ENCODE results near the gene TCIRG1.

The TCIRG1 gene

DNA sequence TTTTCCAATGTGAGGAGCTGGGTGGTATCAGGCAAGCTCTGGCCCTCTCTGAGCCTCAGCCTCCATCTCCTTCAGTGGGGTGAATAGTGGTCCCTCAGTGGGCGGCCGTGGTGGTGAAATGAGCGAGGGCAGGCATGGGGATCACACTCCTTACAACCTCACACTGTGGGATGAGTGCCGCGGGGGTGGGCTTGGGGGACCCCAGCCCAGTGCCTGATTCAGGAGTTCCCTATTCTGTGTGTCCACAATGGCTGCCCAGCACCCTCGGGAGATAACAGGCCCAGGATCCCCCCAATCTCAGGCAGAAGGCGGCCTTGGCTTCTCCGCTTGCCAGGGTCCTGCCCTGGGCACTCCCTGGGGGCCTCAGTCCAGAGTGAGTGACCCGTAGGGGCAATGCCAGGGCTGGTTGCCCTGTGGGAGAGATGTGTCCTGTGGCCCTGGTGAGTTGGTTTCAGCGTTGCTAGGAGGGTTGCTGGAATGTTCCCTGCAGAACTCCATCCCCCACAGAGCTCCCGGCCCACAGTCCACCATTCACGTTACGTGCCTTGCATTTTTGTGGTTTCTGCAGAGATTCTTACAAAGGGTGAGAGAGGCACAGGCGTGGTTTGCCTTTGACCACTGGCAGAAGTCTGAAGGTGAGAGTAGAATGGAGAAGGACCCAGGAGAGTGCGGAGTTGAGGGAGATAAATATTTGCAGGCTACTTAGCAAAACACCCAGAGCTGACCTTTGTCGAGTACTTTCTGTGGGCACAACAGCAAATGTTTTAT is 25.8 kb upstream of the TCIRG1 start:
- H3K4me1 ChIP-seq (ENCODE audit: control insufficient read depth, insufficient read depth, low read depth, low read length): peaks cover 72% of the 10 kb centered on the region
- H2BK15ac ChIP-seq (ENCODE audit: low read depth, poor library complexity, severe bottlenecking): peak overlapping the region; percentile 98
- peaks cover 5% of the 10 kb centered on the region in 2 experiments for H3K36me3 ChIP-seq (ENCODE audit: control insufficient read depth in 1 of 2, insufficient read depth in 2 of 2, low read depth in 1 of 2, low read length in 2 of 2)
- H2BK120ac ChIP-seq (ENCODE audit: low read depth, low read length): peak overlapping the region; percentile 99
- H4K8ac ChIP-seq (ENCODE audit: low read length): peak overlapping the region; percentile 97
- no peaks in the 10 kb centered on the region for H3K27me3 ChIP-seq (ENCODE audit: control insufficient read depth in 1 of 2, insufficient read depth in 1 of 2, low read length in 2 of 2)
- peak overlapping the region; percentile 33 for H3K9ac ChIP-seq (ENCODE audit: low read length)
- no peaks in the 10 kb centered on the region for H3K9me3 ChIP-seq (ENCODE audit: control insufficient read depth, low read length)
- DNase-seq: peak; percentile 93
- H3K4me3 ChIP-seq (ENCODE audit: insufficient read depth in 1 of 2, low read depth in 1 of 2, low read length in 2 of 2): no peak overlapping the region
- no peak overlapping the region for H3K23ac ChIP-seq (ENCODE audit: low read length in 2 of 2)
- peaks cover 12% of the 10 kb centered on the region for H3K79me1 ChIP-seq (replicated peaks; ENCODE audit: low read length, poor library complexity, severe bottlenecking)
- peak overlapping the region; percentile 86 to 91 for H3K4ac ChIP-seq (ENCODE audit: low read depth in 1 of 2, low read length in 2 of 2)
- peak overlapping the region; percentile 100 for H2AK5ac ChIP-seq (ENCODE audit: low read length, severe bottlenecking)
- H3K14ac ChIP-seq (ENCODE audit: low read length in 2 of 2): peak overlapping the region in 1 of 2 experiments; percentile 50
- peak overlapping the region; percentile 6 for H3K4me2 ChIP-seq (ENCODE audit: low read length, poor library complexity, severe bottlenecking)
- H2BK5ac ChIP-seq (ENCODE audit: low read depth, low read length, poor library complexity, severe bottlenecking): peak overlapping the region; percentile 96
- H2BK12ac ChIP-seq (ENCODE audit: low read length in 2 of 2): peak overlapping the region; percentile 93 to 99
- peak overlapping the region; percentile 88 to 93 for H3K18ac ChIP-seq (ENCODE audit: low read depth in 1 of 2, low read length in 2 of 2)
- H4K91ac ChIP-seq (ENCODE audit: low read length): peak overlapping the region; percentile 99
- peak overlapping the region; percentile 94 for H3K27ac ChIP-seq (ENCODE audit: low read length, poor library complexity, severe bottlenecking)
- H2AFZ ChIP-seq (ENCODE audit: low read depth, low read length): no peak overlapping the region
- WGBS: 52% methylated on average over 15 of the region's 16 CpGs

DNA sequence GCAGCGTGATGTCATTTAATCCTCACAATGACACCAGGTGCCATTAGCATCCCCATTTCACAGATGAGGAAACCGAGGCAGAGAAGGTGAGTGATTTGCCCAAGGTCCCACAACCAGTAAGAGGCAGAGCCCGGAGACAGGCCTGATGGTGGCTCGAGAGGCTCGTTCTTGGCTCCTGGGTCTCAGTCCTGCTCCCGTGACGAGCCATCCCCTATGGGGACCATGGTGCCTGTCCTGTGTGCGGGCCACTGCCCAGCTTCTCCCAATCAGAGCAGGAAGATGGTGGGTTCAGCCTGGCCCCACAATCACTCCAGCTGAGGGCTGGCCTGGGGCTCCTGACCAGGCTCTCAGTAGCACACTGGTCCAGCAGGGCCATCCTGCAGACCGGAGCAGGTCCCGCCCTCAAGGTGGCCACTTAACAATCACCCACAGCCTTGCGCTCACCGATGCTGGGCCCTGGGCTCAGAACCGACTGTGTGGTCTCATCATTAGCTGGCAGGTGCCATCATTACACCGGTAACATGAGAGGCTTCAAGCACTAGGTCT is 25.1 kb upstream of the TCIRG1 start:
- Histone ChIP-seq H3K4me3 (ENCODE audit: insufficient read depth in 1 of 2, low read depth in 1 of 2, low read length in 2 of 2) (no peak overlapping the region), H3K27me3 (ENCODE audit: control insufficient read depth in 1 of 2, insufficient read depth in 1 of 2, low read length in 2 of 2) (no peaks in the 10 kb centered on the region), H3K27ac (ENCODE audit: low read length, poor library complexity, severe bottlenecking) (peak overlapping the region; percentile 80), H3K23ac (ENCODE audit: low read length in 2 of 2) (no peak overlapping the region), H3K79me1 (replicated peaks; ENCODE audit: low read length, poor library complexity, severe bottlenecking) (peaks cover 12% of the 10 kb centered on the region), H4K91ac (ENCODE audit: low read length) (peak overlapping the region; percentile 97), H4K8ac (ENCODE audit: low read length) (peak overlapping the region; percentile 30), H2BK12ac (ENCODE audit: low read length in 2 of 2) (peak overlapping the region; percentile 93 to 99), H3K9me3 (ENCODE audit: control insufficient read depth, low read length) (no peaks in the 10 kb centered on the region), H2BK120ac (ENCODE audit: low read depth, low read length) (peak overlapping the region; percentile 95), H3K18ac (ENCODE audit: low read depth in 1 of 2, low read length in 2 of 2) (peak overlapping the region; percentile 75 to 93), H2BK5ac (ENCODE audit: low read depth, low read length, poor library complexity, severe bottlenecking) (peak overlapping the region; percentile 11), H3K9ac (ENCODE audit: low read length) (peak overlapping the region; percentile 66), H3K4me2 (ENCODE audit: low read length, poor library complexity, severe bottlenecking) (no peak overlapping the region), H3K14ac (ENCODE audit: low read length in 2 of 2) (peak overlapping the region in 1 of 2 experiments; percentile 55), H3K4me1 (ENCODE audit: control insufficient read depth, insufficient read depth, low read depth, low read length) (peaks cover 67% of the 10 kb centered on the region), H3K4ac (ENCODE audit: low read depth in 1 of 2, low read length in 2 of 2) (peak overlapping the region; percentile 21 to 95), H2BK15ac (ENCODE audit: low read depth, poor library complexity, severe bottlenecking) (peak overlapping the region; percentile 50), H2AFZ (ENCODE audit: low read depth, low read length) (no peak overlapping the region), H3K36me3 (ENCODE audit: control insufficient read depth in 1 of 2, insufficient read depth in 2 of 2, low read depth in 1 of 2, low read length in 2 of 2) (peaks cover 5% of the 10 kb centered on the region in 2 experiments), H2AK5ac (ENCODE audit: low read length, severe bottlenecking) (peak overlapping the region; percentile 61)
- WGBS: 88% methylated on average over 14 of the region's 14 CpGs
- no peak for DNase-seq

DNA sequence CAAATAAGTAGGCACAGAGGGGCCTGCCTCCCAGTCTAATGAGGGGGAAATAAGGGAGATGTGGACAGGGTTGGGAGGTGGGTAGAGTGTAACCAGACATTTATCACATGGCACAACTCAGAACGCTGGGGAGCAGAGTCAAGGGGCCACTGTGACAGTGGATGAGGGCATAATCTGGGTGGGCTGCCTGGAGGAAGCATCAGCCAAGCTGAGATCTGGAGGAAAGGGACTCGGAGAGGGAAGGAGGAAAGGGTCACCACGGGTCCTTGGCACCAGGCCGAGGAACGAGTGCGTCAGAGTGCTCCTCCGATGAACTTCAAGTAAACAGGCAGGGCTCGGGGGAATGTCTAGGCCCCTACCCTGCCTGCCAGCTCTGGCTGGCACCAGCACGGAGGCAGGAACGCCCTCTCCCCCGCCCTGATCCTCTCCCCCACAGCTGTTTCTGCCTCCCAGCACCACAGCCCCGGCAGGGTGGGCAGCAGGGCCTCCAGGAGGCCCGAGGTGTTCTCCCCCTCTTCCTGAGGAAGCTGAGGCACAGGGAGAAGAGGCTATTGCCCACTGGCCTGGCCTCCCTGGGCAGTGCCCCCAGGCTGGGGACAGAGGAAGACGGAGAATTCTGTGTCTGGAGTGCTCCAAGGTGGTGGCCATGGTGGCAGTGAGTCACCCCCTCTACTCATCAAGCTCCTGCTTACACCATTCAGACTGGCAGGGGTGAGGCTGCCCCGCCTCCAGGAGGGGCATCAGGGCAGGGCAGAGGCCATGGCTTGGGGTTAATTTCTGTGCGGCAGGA is 24.5 kb upstream of the TCIRG1 start:
- Histone ChIP-seq H3K4ac (ENCODE audit: low read depth in 1 of 2, low read length in 2 of 2) (peak overlapping the region; percentile 34 to 95), H3K14ac (ENCODE audit: low read length in 2 of 2) (peak overlapping the region in 1 of 2 experiments; percentile 53), H3K27ac (ENCODE audit: low read length, poor library complexity, severe bottlenecking) (peak overlapping the region; percentile 8), H3K36me3 (ENCODE audit: control insufficient read depth in 1 of 2, insufficient read depth in 2 of 2, low read depth in 1 of 2, low read length in 2 of 2) (peaks cover 5 to 10% of the 10 kb centered on the region in 2 experiments), H2BK5ac (ENCODE audit: low read depth, low read length, poor library complexity, severe bottlenecking) (no peak overlapping the region), H2BK120ac (ENCODE audit: low read depth, low read length) (peak overlapping the region; percentile 71), H3K4me3 (ENCODE audit: insufficient read depth in 1 of 2, low read depth in 1 of 2, low read length in 2 of 2) (no peak overlapping the region), H3K79me1 (replicated peaks; ENCODE audit: low read length, poor library complexity, severe bottlenecking) (peaks cover 12% of the 10 kb centered on the region), H2AK5ac (ENCODE audit: low read length, severe bottlenecking) (peak overlapping the region; percentile 61), H2BK15ac (ENCODE audit: low read depth, poor library complexity, severe bottlenecking) (peak overlapping the region; percentile 76), H3K23ac (ENCODE audit: low read length in 2 of 2) (no peak overlapping the region), H3K9me3 (ENCODE audit: control insufficient read depth, low read length) (no peaks in the 10 kb centered on the region), H2AFZ (ENCODE audit: low read depth, low read length) (no peak overlapping the region), H4K8ac (ENCODE audit: low read length) (peak overlapping the region; percentile 66), H3K18ac (ENCODE audit: low read depth in 1 of 2, low read length in 2 of 2) (peak overlapping the region; percentile 75 to 93), H2BK12ac (ENCODE audit: low read length in 2 of 2) (peak overlapping the region; percentile 93 to 99), H3K4me2 (ENCODE audit: low read length, poor library complexity, severe bottlenecking) (no peak overlapping the region), H3K27me3 (ENCODE audit: control insufficient read depth in 1 of 2, insufficient read depth in 1 of 2, low read length in 2 of 2) (no peaks in the 10 kb centered on the region), H4K91ac (ENCODE audit: low read length) (peak overlapping the region; percentile 97), H3K4me1 (ENCODE audit: control insufficient read depth, insufficient read depth, low read depth, low read length) (peaks cover 67% of the 10 kb centered on the region), H3K9ac (ENCODE audit: low read length) (peak overlapping the region; percentile 66)
- DNase-seq: peak; percentile 73
- WGBS: 62% methylated on average over 13 of the region's 16 CpGs

Data from mesenchymal stem cell (in vitro differentiated cells and primary cell).